ENCODE measurements around the gene CELSR1.

The CELSR1 gene

GRCh38 chr22:46551321-46551720 lies 13.9 kb upstream of the CELSR1 start:
- DNase-seq, result no peak

GRCh38 chr22:46549971-46550641 lies 12.7 kb upstream of the CELSR1 start:
- no peak for DNase-seq

- no peak for DNase-seq
Measured at GRCh38 chr22:46549563-46549840, 12.1 kb upstream of the CELSR1 start.

GRCh38 chr22:46547883-46548244 lies 10.4 kb upstream of the CELSR1 start:
- DNase-seq, result no peak

- no peak for DNase-seq
Measured at GRCh38 chr22:46547179-46547882, 9.9 kb upstream of the CELSR1 start.

- no peak for DNase-seq
Measured at GRCh38 chr22:46546466-46547178, 9.2 kb upstream of the CELSR1 start.

- no peak for DNase-seq
Measured at GRCh38 chr22:46545086-46545792, 7.8 kb upstream of the CELSR1 start.

GRCh38 chr22:46542011-46542985 lies 4.9 kb upstream of the CELSR1 start:
- DNase-seq, result peak; percentile 30 to 59 (median 58)

GRCh38 chr22:46541536-46541935 lies 4.1 kb upstream of the CELSR1 start:
- DNase-seq, result no peak

- DNase-seq, result no peak
Measured at GRCh38 chr22:46540874-46541273, 3.5 kb upstream of the CELSR1 start.

GRCh38 chr22:46539169-46539568 lies 1.7 kb upstream of the CELSR1 start:
- no peak for DNase-seq

- no peak for DNase-seq
Measured at GRCh38 chr22:46538814-46539160, 1.4 kb upstream of the CELSR1 start.

GRCh38 chr22:46537946-46538813 lies 760 bp upstream of the CELSR1 start:
- DNase-seq, result no peak

GRCh38 chr22:46536537-46537224 lies 739 bp downstream of the CELSR1 start:
- no peak for DNase-seq

GRCh38 chr22:46535876-46536536 lies 1.4 kb downstream of the CELSR1 start:
- no peak for DNase-seq

- DNase-seq, result no peak
Measured at GRCh38 chr22:46534901-46535630, 2.4 kb downstream of the CELSR1 start.

- no peak for DNase-seq
Measured at GRCh38 chr22:46534177-46534776, 3.1 kb downstream of the CELSR1 start.

GRCh38 chr22:46533070-46533833 lies 4.2 kb downstream of the CELSR1 start:
- no peak for DNase-seq
